HepG2 (cell line): ENCODE data around the gene KRTAP21-2. TPM values are rescaled to one million over a fixed set of nuclear protein-coding genes. Genes with fewer than 3 reads are reported as not detected.

Source experiments
- ATAC-seq: fragments of 200-7000 bp; cut with Tn5 transposase; 3 replicates; pipeline ENCODE4 v1.9.1; 2020; ENCODE audit warnings: mild to moderate bottlenecking, moderate library complexity
- BruUV-seq: library from RNA; stranded (reverse); fragments of 400-500 nt; replicated peaks from 2 replicates; lab custom pipeline; 2021; lab: Mats Ljungman, UMichigan
- CTCF ChIA-PET: fragments of 300-600 bp; formaldehyde crosslinking; extraction: SDS; loops from one replicate; lab custom pipeline; 2021; ENCODE audit warnings: low total read pairs, inconsistent platforms, low intra/inter-chr PET ratio; lab: Yijun Ruan, JAX
- POLR2A ChIA-PET: fragments of 350-600 bp; sonication (Branson Sonifier 250); formaldehyde crosslinking; loops from one replicate; lab custom pipeline; 2020; ENCODE audit warnings: antibody characterized with exemption, inconsistent platforms; lab: Yijun Ruan, JAX
- DNase-seq: peaks from one replicate; pipeline ENCODE4 v3.0.0-alpha.2; 2015; ENCODE audit warnings: low spot score
- FAIRE-seq: peaks from 3 replicates; lab custom pipeline; 2011; peaks lifted over from hg19 to GRCh38; lab: Jason Lieb, UNC
- H2AFZ ChIP-seq: one replicate; pipeline ENCODE4 v1.6.1; 2011; ENCODE audit warnings: low read length, inconsistent platforms
- H3K27ac ChIP-seq: fragments of 300-600 bp; 3 replicates; pipeline ENCODE4 v1.8.0; 2011; ENCODE audit warnings: mixed run types, mild to moderate bottlenecking, mixed read lengths, low read length, inconsistent platforms; ENCODE audit not compliant: insufficient read depth; ENCODE audit errors: extremely low read length
- H3K27me3 ChIP-seq, 2 experiments: fragments of 200-600 bp in 1 of 2; 2 replicates in 1 of 2; 3 replicates in 1 of 2; pipeline versions ENCODE4 v1.6.0 to v1.8.0; 2011; ENCODE audit warnings: low read length in 2 of 2, mild to moderate bottlenecking in 2 of 2, moderate library complexity in 2 of 2, inconsistent platforms in 1 of 2; ENCODE audit not compliant: insufficient read depth in 2 of 2, control insufficient read depth in 1 of 2
- H3K36me3 ChIP-seq, 2 experiments: fragments of 200-600 bp in 1 of 2; replicated peaks in 1 of 2; 2 replicates in 1 of 2; 3 replicates in 1 of 2; pipeline versions ENCODE4 v1.5.1 to v1.8.0; 2011; ENCODE audit warnings: low read length in 2 of 2, inconsistent platforms in 1 of 2; ENCODE audit not compliant: insufficient read depth in 2 of 2, control insufficient read depth in 1 of 2
- H3K4me1 ChIP-seq: 2 replicates; pipeline ENCODE4 v1.5.1; 2012; ENCODE audit warnings: low read length, inconsistent platforms; ENCODE audit not compliant: insufficient read depth
- H3K4me2 ChIP-seq: 2 replicates; pipeline ENCODE4 v1.6.0; 2011; ENCODE audit warnings: low read depth, low read length, inconsistent platforms
- H3K4me3 ChIP-seq, 3 experiments: fragments of 200-600 bp in 1 of 3; sonication (generic), shearing (Covaris generic) in 1 of 3; replicated peaks in 1 of 3; 2 replicates each; pipeline ENCODE4 v1.5.1; 2011 to 2016; ENCODE audit warnings: low read length in 3 of 3, inconsistent platforms in 2 of 3, low read depth in 2 of 3, mild to moderate bottlenecking in 2 of 3, control low read depth in 1 of 3, mixed read lengths in 1 of 3; ENCODE audit not compliant: insufficient read depth in 1 of 3
- H3K79me2 ChIP-seq: one replicate; pipeline ENCODE4 v1.6.1; 2011; ENCODE audit warnings: low read length, inconsistent platforms; ENCODE audit not compliant: insufficient read depth
- H3K9ac ChIP-seq: 2 replicates; pipeline ENCODE4 v1.6.0; 2011; ENCODE audit warnings: mild to moderate bottlenecking, low read depth, low read length, inconsistent platforms; ENCODE audit not compliant: insufficient read depth
- H3K9me3 ChIP-seq: 2 replicates; pipeline ENCODE4 v1.5.1; 2012; ENCODE audit warnings: mild to moderate bottlenecking, low read length
- H4K20me1 ChIP-seq: 2 replicates; pipeline ENCODE4 v1.6.0; 2011; ENCODE audit warnings: inconsistent platforms, mild to moderate bottlenecking, low read length, moderate library complexity; ENCODE audit not compliant: insufficient read depth
- AKNA ChIP-seq: sonication (generic); formaldehyde crosslinking; IDR thresholded peaks from 2 replicates; pipeline ENCODE4 v1.4.0; 2020; ENCODE audit warnings: missing genetic modification reagents, borderline replicate concordance
- CBX1 ChIP-seq: IDR thresholded peaks from one replicate; pipeline ENCODE4 v1.6.1; 2016; ENCODE audit warnings: antibody characterized with exemption, low read depth
- CEBPG ChIP-seq: IDR thresholded peaks from 2 replicates; pipeline ENCODE4 v1.6.1; 2016
- GMEB2 ChIP-seq: IDR thresholded peaks from 2 replicates; pipeline ENCODE4 v1.6.1; 2016; ENCODE audit warnings: missing biosample characterization, missing genetic modification reagents, low read depth
- LBX2 ChIP-seq: sonication (generic); formaldehyde crosslinking; IDR thresholded peaks from 2 replicates; pipeline ENCODE4 v1.5.0; 2020; ENCODE audit warnings: missing genetic modification reagents, mild to moderate bottlenecking, borderline replicate concordance
- MTF1 ChIP-seq: sonication (generic); formaldehyde crosslinking; IDR thresholded peaks from 2 replicates; pipeline ENCODE4 v1.5.0; 2020; ENCODE audit warnings: missing genetic modification reagents
- TBX2 ChIP-seq: sonication (generic); formaldehyde crosslinking; IDR thresholded peaks from 2 replicates; pipeline ENCODE4 v1.5.0; 2020; ENCODE audit warnings: missing genetic modification reagents, mild to moderate bottlenecking, borderline replicate concordance
- TRAFD1 ChIP-seq: sonication (generic); formaldehyde crosslinking; IDR thresholded peaks from 2 replicates; pipeline ENCODE4 v1.5.1; 2020; ENCODE audit warnings: missing genetic modification reagents, mild to moderate bottlenecking, borderline replicate concordance
- ZBTB38 ChIP-seq: sonication (generic); formaldehyde crosslinking; IDR thresholded peaks from 2 replicates; pipeline ENCODE4 v1.5.1; 2020; ENCODE audit warnings: mild to moderate bottlenecking, missing genetic modification reagents
- ZC3H13 ChIP-seq: sonication (generic); formaldehyde crosslinking; IDR thresholded peaks from 2 replicates; pipeline ENCODE4 v1.8.1; 2023; ENCODE audit warnings: mild to moderate bottlenecking, missing genetic modification reagents, moderate library complexity
- ZNF10 ChIP-seq: sonication (generic); formaldehyde crosslinking; IDR thresholded peaks from 2 replicates; pipeline ENCODE4 v1.4.0; 2020; ENCODE audit warnings: mild to moderate bottlenecking, low read depth, missing genetic modification reagents, borderline replicate concordance
- ZNF251 ChIP-seq: sonication (generic); formaldehyde crosslinking; IDR thresholded peaks from 2 replicates; pipeline ENCODE4 v1.9.0; 2021; ENCODE audit warnings: mild to moderate bottlenecking, missing genetic modification reagents
- WGBS: methylation state at CpG from one replicate; pipeline ENCODE4 v1.1.6; 2017; ENCODE audit warnings: low lambda C conversion rate; 5-methylcytosine and 5-hydroxymethylcytosine counted together
- in situ Hi-C: cut with HindIII; loops from 2 replicates; pipeline ENCODE4 v1.10.0; 2017; ENCODE audit warnings: low pct_unique_long_range_greater_than_20kb; ENCODE audit not compliant: extremely low pct_ligation_motif_present
- intact Hi-C: fragments of 100-400 bp; cut with micrococcal nuclease; formaldehyde crosslinking; loops from one replicate; pipeline ENCODE4 v1.10.0; 2022; ENCODE audit not compliant: unreplicated experiment
- polyA plus RNA-seq, 8 experiments: library from polyadenylated mRNA; depleted of rRNA in 3 of 8; stranded (reverse) in 7 of 8; unstranded in 1 of 8; fragments of >200 nt; fragmentation: Illumina TruSeq in 4 of 8; extraction: Trizol in 4 of 8; gene quantifications; 2 replicates each; pipeline versions ENCODE4 v1.2.1 to v1.2.3, GENCODE V29; 2011 to 2016; ENCODE audit warnings: low read depth in 4 of 8, missing spikeins in 1 of 8, mixed read lengths in 1 of 8; ENCODE audit not compliant: insufficient read depth in 1 of 8
- total RNA-seq, 5 experiments: library from RNA; depleted of rRNA; stranded (reverse); fragments of >200 nt; fragmentation: Illumina TruSeq; extraction: Trizol; gene quantifications; 2 replicates each; pipeline ENCODE4 v1.2.3, GENCODE V29; 2016; ENCODE audit warnings: low read depth in 1 of 5

KRTAP21-2 gene
- total and polyA plus RNA-seq, 2 of the 13 experiments (the other 11 are each of a cell fraction or from before 2014, with no cell fraction given): not detected

GRCh38 chr21:30713766-30714165, 33.3 kb downstream of the KRTAP21-2 start:
- no TSS peak for BruUV-seq
- Histone ChIP-seq H2AFZ (no peak overlapping the region), H3K27ac (no peak overlapping the region), H3K4me2 (no peak overlapping the region), H4K20me1 (no peaks in the 10 kb centered on the region), H3K27me3 (no peaks in the 10 kb centered on the region), H3K4me3 (no peak overlapping the region), H3K79me2 (no peaks in the 10 kb centered on the region), H3K36me3 (no peaks in the 10 kb centered on the region), H3K4me1 (no peaks in the 10 kb centered on the region), H3K9me3 (peaks cover 93% of the 10 kb centered on the region), H3K9ac (no peak overlapping the region)
- ChIA-PET CTCF (no interaction called here), POLR2A (no interaction called here)
- intact Hi-C loops (no loop called here), in situ Hi-C loops (no loop called here)
- 59% methylated on average over 3 of the region's 3 CpGs for WGBS
- ATAC-seq (no peak), DNase-seq (no peak), FAIRE-seq (no peak)
- TF ChIP-seq ZC3H13 (CRISPR knock-in tag) (no peak), LBX2 (CRISPR knock-in tag) (no peak), TRAFD1 (no peak), CBX1 (no peak), ZNF251 (CRISPR knock-in tag) (no peak), ZNF10 (no peak), TBX2 (CRISPR knock-in tag) (no peak), GMEB2 (CRISPR knock-in tag) (no peak), AKNA (CRISPR knock-in tag) (no peak), CEBPG (no peak), MTF1 (CRISPR knock-in tag) (no peak), ZBTB38 (CRISPR knock-in tag) (no peak)
